ENCODE results near the gene USP38.

The USP38 gene

GRCh38 chr4:143178923-143179322 is 5.8 kb upstream of the USP38 start:
- DNase-seq (ENCODE audit: low read depth), result no peak
- no peak overlapping the region for H3K4me3 ChIP-seq (ENCODE audit: low read depth, low read length)
- TF ChIP-seq CTCF (conservative IDR thresholded peaks at IDR 0.05; ENCODE audit: low read depth, low read length), result no peak

DNA sequence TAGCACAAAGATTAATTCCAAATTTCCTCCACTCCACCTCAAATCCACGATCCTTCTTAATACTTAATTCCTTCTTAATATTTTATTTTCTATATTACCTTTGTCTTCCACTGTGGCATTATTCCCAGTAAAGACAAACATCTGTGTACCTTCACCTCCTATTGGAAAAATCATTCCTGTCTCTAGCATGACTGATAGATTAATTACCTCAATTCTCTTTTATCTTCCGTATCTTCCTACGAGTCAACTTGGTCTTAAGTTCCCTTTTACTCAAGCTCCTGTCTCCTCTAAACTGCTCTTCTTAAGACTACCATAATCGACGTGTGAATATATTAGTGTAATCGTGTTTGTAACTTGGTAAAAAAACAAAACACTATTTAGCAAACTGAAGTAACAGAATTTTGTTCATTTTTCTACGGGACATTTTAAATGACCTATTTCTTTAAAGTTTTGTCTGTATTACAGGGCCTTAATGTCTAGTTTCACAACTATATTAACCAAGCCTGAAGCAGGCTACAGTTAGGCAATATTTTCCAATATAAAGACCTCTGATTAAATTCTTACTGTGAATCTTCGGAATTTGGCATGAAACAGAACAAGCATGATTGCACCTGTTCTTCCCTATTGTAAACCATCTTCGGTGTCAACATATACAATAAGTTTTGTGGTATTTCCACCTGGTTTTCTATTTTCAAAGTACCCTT is 1.1 kb upstream of the USP38 start:
- no peak for DNase-seq (ENCODE audit: low read depth)
- no peak for TF ChIP-seq CTCF (conservative IDR thresholded peaks at IDR 0.05; ENCODE audit: low read depth, low read length)
- peak overlapping the region; percentile 84 for H3K4me3 ChIP-seq (ENCODE audit: low read depth, low read length)

GRCh38 chr4:143184217-143184502 is 557 bp upstream of the USP38 start:
- DNase-seq (ENCODE audit: low read depth), result no peak
- H3K4me3 ChIP-seq (ENCODE audit: low read depth, low read length), result peak overlapping the region; percentile 84
- no peak for TF ChIP-seq CTCF (conservative IDR thresholded peaks at IDR 0.05; ENCODE audit: low read depth, low read length)

DNA sequence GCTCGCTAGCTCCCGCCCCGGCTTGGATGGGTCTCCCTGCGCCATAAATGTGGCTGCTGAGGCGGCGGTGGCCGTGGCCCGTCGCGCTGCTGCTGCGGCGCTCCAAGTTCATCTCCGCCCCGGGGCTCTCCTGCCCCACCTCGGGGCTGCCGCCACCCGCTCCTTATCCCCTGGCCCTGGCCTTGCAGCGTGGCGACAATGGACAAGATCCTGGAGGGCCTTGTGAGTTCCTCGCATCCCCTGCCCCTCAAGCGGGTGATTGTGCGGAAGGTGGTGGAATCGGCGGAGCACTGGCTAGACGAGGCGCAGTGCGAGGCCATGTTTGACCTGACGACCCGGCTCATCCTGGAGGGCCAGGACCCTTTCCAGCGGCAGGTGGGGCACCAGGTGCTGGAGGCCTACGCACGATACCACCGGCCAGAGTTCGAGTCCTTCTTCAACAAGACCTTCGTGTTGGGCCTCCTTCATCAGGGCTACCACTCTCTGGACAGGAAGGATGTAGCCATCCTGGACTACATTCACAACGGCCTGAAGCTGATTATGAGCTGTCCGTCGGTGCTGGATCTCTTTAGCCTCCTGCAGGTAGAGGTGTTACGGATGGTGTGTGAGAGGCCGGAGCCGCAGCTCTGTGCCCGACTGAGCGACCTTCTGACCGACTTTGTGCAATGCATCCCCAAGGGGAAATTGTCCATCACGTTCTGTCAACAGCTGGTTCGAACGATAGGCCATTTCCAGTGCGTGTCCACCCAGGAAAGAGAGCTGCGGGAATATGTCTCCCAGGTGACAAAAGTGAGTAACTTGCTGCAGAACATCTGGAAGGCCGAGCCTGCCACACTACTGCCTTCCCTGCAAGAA is 763 bp downstream of the USP38 start:
- TF ChIP-seq CTCF (conservative IDR thresholded peaks at IDR 0.05; ENCODE audit: low read depth, low read length), result no peak
- DNase-seq (ENCODE audit: low read depth), result peak; percentile 31
- peak overlapping the region; percentile 84 for H3K4me3 ChIP-seq (ENCODE audit: low read depth, low read length)

DNA sequence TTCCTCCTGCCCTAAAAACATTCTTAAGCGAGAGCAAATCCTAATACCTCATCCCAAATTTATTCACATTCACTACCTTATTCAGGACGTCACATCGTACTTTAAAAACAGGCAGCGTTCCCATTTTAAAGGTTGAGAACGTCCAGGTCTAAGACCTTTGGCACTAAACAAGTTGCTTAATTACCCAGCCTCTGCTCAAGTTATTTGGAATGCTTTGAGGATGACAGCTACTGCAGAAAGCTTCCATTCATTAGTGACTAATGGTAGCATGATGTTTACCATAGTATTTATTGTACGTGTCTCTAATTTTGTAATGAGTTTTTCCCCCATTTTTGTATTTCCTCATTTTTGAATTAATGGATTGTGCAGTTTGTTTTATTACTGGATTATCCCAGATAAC is 1.5 kb downstream of the USP38 start:
- H3K4me3 ChIP-seq (ENCODE audit: low read depth, low read length), result peak overlapping the region; percentile 84
- peak; percentile 17 for DNase-seq (ENCODE audit: low read depth)
- TF ChIP-seq CTCF (conservative IDR thresholded peaks at IDR 0.05; ENCODE audit: low read depth, low read length), result no peak

- peak overlapping the region; percentile 84 for H3K4me3 ChIP-seq (ENCODE audit: low read depth, low read length)
- no peak for TF ChIP-seq CTCF (conservative IDR thresholded peaks at IDR 0.05; ENCODE audit: low read depth, low read length)
- peak; percentile 21 for DNase-seq (ENCODE audit: low read depth)
Observed at GRCh38 chr4:143186649-143187048, 1.9 kb downstream of the USP38 start.

Measured in choroid plexus epithelial cell (primary cell).